Embryonic facial prominence (tissue), 1 donor: ENCODE measurements around the gene CCDC88C.

Experiments used
- DNase-seq: peaks from one replicate; pipeline ENCODE4 v3.0.0-alpha.2; 2016; ENCODE audit errors: extremely low spot score

The CCDC88C gene

GRCh38 chr14:91380123-91380522, 37.5 kb downstream of the CCDC88C start:
- no peak for DNase-seq

GRCh38 chr14:91379579-91379932, 38.1 kb downstream of the CCDC88C start:
- DNase-seq: no peak

DNA sequence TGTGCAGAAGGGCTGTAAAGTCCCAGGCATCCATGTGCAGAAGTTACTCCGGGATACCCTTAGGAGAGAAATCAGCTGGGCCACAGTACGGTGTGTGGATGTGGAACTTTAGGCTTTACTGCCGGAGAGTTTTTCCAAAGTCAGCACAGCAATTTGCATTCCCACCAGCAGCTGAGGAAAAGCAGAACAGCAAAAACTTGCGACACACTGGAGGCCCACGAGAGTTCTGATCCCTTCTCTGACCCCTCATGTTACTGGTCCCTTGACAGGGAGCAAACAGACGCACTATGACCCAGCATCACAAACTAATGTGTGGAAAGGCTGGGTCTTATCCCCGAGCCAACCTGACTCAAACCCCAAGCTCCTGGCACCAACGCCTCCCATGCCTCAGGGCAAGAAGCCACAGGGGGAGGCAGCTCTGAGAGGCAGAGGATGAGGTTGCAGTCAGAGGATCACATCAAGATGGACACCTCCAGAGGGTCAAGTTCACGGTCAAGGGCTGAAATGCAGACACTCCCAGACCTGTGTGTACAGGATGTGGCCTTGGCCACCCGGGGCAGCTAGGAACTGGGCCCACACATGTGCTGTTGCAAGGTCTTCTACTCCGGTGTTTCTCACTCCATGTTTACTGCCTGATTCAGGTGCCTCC, 38.6 kb downstream of the CCDC88C start:
- DNase-seq: no peak

DNA sequence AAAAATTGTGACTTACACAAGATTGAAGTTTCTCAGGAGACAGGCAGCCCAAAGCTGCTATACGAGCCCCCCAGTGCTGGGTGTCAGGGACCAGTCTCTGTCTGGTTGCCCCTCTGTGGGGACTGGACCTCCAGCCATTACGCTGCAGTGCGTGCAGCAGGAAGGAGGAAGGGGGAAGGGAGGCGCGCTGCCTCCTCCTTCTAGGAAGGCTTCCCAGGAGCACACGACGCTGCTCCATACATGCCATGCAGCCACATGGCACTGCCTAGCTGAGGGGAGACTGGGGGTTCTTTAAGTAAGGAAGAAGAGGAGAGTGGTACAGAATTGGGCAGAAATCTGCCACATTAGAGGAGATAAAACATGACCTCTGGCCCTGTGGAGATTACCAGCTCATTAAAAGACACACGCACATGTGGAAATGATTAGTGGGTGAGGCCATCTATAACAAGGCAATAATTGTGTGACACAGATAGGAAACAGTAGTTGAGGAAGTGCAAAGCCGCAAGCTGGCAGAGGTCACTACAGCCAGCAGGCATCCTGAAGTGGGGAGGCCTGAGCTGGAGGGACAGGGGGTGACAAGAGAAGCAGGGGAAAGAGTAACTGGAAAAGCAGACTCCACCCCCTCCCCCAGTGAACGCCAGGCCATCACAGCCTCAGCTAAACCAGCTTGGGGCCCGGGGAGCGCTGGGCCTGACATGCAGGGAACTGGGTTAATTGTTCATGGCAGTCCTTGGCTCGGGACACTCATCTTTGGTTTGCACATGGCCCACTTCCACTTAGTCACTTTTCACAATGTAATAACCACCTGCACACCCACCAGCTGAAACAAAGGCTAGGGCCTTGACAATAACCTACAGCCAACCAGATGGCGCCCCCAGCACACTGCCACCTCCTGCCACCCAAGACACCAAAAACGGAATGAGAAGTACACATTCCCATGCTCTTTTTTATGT, 39.6 kb downstream of the CCDC88C start:
- no peak for DNase-seq

DNA sequence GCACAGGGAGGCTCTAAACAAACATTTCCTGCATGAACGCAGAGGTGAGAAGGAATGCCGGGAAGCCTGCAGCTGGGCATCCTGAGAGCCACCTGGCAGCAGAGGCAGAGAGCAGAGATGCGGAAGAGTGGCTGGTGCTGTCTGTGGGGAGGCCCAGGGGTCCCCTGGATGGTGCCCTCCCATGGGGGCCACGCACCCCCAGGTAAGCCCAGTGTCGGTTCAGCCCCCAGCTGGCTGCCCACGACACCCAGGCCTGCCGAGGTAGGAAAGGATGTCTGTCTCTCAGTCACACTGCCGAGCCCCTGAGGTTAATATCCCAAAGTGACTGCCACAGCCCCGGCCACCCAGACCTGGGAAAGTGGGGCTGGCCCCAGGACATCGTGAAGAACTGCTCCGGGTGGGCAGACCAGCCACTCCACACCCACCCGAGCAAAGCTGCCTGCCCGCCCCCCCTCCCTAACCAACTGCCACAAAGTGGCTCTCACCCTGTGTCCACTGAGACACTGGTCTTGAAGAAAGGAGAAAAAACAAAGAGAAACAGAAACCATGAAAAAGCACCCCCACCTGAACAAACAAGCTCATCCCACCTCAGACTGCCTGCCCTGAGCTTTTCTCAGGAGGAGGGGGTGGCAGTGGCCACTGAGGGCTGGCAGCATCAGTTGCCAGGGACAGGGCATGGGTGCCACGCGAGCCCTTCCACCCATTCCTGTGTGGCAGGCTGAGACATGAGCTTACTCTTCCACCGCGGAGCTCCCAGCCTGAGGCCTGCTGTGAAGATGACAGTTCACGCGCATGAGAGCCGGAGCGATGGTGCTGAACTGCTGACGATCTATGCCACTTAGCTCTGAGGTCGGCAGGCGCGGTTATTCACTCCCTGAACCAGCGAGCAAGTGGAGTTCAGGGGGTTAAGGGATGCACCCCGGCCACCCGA, 40.8 kb downstream of the CCDC88C start:
- no peak for DNase-seq

GRCh38 chr14:91375720-91376452, 41.7 kb downstream of the CCDC88C start:
- DNase-seq: no peak

GRCh38 chr14:91374879-91375702, 42.5 kb downstream of the CCDC88C start:
- no peak for DNase-seq

GRCh38 chr14:91374287-91374878, 43.2 kb downstream of the CCDC88C start:
- DNase-seq: no peak

DNA sequence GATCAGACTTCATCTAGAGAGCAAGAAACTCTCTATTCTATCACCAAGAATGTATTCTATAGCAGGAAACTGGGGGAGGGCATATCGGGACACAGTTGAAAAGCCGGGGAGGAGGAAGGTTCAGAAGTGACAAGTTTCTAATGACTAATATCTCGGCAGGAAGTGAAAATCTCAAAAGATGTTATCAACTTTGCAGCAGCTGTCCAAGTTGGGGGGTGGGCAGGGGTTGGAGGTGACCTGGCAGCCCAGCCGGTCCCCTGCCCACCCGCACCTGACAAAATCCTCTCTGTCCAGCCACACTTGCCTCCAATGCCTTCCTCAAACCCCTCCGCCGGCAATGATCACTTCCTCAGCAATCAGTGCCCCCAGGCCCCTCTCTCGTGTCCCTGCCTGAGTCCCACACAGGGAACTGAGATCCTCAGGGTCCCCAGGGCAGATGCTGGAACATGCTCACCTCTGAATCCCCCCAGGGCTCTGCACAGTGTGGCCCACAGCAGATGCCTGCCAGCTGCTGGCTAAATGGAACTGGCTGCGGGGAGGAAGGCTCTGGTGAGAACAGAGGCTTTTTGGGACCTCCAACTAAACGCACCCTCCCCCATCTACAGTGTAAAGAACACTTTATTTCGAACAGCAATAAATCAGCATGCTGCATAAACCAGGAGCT, 43.9 kb downstream of the CCDC88C start:
- DNase-seq: no peak

GRCh38 chr14:91372671-91373495, 44.7 kb downstream of the CCDC88C start:
- DNase-seq: no peak

DNA sequence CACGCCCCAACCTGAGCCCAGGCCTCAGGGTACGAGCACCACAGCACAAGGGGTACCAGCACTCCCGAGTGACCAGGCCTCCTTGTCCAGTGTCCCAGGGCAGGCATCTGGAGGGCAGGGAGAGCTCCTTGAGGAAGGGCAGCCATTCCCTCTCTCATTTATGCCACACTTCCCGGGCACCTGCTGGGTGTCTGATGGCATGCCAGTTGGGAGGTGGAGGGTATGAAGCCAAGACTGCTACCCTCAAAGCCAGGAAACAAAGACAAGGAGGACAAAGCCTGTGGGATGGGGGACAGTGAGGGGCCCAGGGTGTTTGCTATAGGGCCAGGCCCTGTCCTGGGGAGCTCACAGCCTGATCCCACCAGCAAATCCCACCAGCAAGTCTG, 45.6 kb downstream of the CCDC88C start:
- DNase-seq: no peak

- DNase-seq: no peak
Measured at GRCh38 chr14:91371011-91371989, 46.3 kb downstream of the CCDC88C start.

GRCh38 chr14:91369628-91370445, 47.8 kb downstream of the CCDC88C start:
- no peak for DNase-seq

GRCh38 chr14:91368776-91369416, 48.7 kb downstream of the CCDC88C start:
- no peak for DNase-seq

DNA sequence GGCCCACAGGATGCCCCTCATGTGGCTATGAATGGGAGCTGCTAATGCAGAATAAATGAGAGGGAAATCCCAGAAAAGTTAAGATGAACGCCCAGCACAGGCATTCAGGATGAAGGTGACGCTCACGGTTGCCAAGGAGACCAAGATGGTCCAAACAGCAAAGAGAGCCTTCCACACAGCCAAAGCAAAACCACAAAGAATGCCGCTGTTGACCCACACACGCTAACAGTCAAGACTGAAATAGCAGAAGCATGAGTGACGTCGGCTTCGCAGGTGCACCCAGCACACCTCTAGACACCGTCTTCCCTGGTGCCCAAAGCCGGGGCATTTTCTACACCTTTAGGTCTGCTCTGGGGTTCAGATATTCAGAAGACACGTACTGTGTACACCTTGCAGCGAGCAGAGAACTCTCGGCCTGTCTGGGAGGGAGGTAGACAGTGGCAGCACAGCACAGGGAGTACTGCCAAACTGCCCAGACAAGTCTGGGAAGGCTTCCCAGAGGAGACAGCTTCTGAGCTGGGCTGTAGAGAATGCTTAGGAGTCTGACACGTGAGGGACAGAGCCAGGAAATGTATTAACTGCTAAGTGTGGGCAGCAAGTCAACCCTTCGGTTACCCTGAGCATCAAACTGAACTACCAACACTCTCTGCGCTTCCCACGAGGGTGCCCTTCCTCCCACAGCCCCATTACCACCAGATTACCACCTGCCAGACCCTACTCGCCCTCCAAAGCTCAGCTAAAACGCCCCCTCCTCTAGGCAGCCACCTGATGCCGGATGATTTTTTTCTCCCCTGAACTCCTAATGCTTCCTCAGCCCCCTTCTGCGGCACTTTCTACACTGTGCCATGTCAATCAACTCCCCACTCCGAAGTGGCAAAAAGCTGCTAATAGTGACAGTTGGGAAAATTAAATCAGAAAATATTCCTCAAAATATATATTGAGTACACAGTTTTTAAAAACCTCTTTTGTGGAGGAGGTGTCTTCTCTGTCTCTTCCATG, 50.1 kb downstream of the CCDC88C start:
- DNase-seq: no peak
